ENCODE measurements around the gene MAGOH. TPM values are rescaled to one million over a fixed set of nuclear protein-coding genes. Genes with fewer than 3 reads are reported as not detected.
"Not testable (repeated sequence)": the region's sequence is repeated elsewhere in the genome, so short reads cannot be mapped to it uniquely, and the experiment has no call there.

MAGOH gene
- 10 to 100 TPM; 80.5 to 97.3 (median 90.7) TPM for polyA plus RNA-seq (ENCODE audit: insufficient read length in 4 of 4)

GRCh38 chr1:53238197-53239155, at the start of gene MAGOH:
MAGOH (minus strand) TSS chr1:53238518; CDS start chr1:53238448, 70 bp downstream.
- peak; percentile 89 to 98 (median 90) for DNase-seq (ENCODE audit: low read depth in 4 of 4, low spot score in 3 of 4)

DNA sequence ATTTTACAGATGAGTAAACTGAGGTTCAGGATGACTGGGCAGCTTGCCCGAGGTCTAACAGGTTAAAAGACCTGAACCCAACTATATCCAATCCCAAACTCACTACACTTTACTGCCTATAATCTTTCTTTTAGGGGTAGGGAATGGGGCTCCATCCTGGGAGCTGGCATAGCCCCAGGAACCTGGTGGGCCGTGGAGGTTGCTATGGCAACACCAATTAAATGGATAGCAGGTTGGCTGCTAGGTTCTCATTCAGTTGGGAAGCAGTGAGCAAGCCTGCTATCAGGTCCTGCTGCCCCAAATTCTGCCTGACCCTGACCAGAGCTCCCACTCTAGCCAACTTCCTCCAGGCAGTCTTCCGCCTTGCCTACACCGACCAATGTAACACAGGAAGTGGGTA, 48.6 kb upstream of the MAGOH start:
- DNase-seq (ENCODE audit: low read depth in 4 of 4, low spot score in 3 of 4) = no peak

- DNase-seq (ENCODE audit: low read depth in 4 of 4, low spot score in 3 of 4) = no peak
Measured at GRCh38 chr1:53285969-53286760, 47.8 kb upstream of the MAGOH start.

- no peak for DNase-seq (ENCODE audit: low read depth in 4 of 4, low spot score in 3 of 4)
Measured at GRCh38 chr1:53285546-53285945, 47.2 kb upstream of the MAGOH start.

- DNase-seq (ENCODE audit: low read depth in 4 of 4, low spot score in 3 of 4) = no peak
Measured at GRCh38 chr1:53284224-53285020, 46.1 kb upstream of the MAGOH start.

DNA sequence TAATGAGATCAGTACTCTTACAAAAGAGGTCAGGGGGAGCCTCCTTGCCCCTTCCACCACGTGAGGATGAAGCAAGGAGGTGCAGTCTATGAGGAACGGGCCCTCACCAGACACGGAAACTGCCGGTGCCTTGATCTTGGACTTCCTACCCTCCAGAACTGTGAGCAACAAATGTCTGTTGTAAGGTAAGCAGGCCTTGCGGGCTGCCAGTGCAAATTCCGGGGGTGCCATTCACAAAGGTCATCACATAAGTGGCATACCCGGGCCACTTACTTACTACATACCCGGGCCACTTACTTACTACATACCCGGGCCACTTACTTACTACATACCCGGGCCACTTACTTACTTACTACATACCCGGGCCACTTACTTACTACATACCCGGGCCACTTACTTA, 44.8 kb upstream of the MAGOH start:
- not testable (repeated sequence) for DNase-seq (ENCODE audit: low read depth in 4 of 4, low spot score in 3 of 4)

- no peak for DNase-seq (ENCODE audit: low read depth in 4 of 4, low spot score in 3 of 4)
Measured at GRCh38 chr1:53281133-53281532, 42.8 kb upstream of the MAGOH start.

- no peak for DNase-seq (ENCODE audit: low read depth in 4 of 4, low spot score in 3 of 4)
Measured at GRCh38 chr1:53280496-53280895, 42.2 kb upstream of the MAGOH start.

- DNase-seq (ENCODE audit: low read depth in 4 of 4, low spot score in 3 of 4) = no peak
Measured at GRCh38 chr1:53279296-53280200, 41.2 kb upstream of the MAGOH start.

DNA sequence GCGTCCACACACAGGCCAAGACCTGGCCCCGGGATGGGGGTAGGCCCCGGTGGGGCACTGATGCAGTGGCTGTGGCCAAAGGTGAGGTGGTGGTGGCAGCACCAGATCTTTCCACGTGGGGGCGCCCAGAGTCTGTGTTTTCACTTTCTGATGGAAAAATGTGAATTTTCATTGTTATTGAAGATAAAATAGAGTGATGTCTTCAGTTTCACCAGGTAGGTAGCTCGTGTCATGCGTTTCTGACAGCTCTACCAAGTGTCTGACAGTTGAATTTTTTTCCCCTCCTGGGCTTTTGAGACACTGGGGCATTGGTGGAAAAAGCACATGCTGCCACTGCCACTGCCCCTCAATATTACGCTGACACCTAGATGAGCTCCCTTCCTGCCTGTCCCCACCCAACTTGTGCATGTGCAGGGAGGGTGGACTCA, 40.0 kb upstream of the MAGOH start:
- DNase-seq (ENCODE audit: low read depth in 4 of 4, low spot score in 3 of 4) = peak in 1 of 4 donors; percentile 29

DNA sequence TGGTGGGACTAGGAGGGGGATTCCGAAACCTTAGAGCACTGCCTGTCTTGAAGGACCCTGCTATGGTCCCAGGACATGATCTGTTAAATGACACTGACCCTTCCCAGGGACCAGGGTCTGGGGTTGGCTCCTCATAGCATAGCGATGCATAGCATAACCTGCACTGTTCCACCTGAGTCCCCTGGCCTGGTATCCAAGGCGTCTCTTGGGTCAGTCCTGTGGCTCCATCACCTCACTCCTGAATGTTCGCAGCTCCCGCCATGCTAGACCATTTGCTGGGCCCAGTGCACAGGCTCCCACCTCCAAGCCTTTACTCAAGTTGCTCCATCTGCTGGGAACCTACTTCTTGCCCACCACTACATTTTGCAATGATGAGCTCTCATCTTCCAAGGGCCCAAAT, 39.0 kb upstream of the MAGOH start:
- DNase-seq (ENCODE audit: low read depth in 4 of 4, low spot score in 3 of 4) = no peak

DNA sequence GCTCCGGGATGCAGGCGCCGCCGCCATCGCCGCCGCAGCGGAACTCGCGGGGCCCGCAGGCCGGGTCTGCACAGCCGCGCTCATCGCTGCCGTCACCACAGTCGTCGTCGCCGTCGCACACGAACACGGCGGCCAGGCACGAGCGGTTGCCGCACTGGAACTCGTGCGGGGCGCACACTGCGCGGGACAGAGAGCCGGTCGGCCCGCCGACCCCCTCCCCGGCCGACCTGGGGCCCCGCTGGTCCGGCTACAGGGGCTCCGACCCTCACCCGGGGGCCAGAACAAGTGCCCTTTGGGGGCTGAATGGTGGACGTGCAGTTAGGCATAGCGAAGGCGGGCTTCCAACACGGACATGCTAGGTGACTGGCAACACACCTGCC, 38.6 kb upstream of the MAGOH start:
- no peak for DNase-seq (ENCODE audit: low read depth in 4 of 4, low spot score in 3 of 4)

DNA sequence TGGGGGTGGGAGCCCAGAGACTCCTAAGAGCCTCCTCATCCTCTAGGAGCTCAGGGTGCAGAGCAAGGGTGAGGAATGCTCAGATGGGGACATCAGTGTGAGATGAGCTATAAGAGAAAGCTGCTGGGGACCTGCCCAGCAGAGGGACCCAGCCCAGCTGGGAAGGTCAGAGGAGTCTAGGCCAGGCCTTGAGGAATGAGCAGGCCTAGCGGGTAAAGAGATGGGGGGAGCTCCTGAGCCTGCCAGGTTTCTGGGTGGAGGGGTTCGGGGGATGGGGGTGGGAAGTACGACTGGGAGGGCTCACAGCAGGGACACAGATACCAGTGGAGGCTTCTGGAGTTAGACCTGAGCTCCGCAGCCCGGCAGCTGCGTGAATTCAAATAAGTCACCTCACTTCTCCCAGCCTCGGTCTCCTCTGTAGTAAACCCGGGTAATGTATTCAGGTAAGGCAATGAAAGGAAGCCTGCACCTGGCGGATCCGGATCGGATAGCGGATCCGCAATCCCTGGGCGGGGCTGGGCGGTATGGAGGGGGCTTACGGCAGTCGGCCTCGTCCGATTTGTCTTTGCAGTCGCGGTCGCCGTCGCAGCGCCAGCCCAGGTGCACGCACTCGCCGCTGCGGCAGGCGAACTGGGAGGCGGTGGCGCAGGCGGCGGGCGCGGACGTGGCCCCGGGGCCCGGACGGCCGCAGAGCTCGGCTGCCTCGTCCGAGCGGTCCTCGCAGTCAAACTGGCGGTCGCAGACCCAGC, 38.0 kb upstream of the MAGOH start:
- no peak for DNase-seq (ENCODE audit: low read depth in 4 of 4, low spot score in 3 of 4)

DNA sequence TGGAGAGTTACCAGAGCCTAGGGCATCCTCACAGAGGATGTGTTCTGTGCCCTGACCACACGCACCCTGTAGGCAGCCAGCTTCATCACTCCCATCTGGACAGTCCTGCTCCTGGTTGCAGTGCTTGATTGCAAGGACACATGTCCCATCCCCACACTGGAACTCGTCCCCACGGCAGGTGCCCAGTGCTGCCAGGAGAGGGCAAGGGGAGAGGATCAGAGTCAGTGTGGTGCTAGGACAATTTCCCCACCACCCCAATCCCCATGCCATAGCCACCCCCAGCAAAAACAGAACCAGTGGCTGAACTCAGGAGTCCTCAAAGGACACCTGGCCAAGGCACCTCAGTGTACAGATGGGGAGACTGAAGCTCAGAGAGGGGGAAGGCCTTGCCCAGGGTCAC, 37.2 kb upstream of the MAGOH start:
- no peak for DNase-seq (ENCODE audit: low read depth in 4 of 4, low spot score in 3 of 4)

DNA sequence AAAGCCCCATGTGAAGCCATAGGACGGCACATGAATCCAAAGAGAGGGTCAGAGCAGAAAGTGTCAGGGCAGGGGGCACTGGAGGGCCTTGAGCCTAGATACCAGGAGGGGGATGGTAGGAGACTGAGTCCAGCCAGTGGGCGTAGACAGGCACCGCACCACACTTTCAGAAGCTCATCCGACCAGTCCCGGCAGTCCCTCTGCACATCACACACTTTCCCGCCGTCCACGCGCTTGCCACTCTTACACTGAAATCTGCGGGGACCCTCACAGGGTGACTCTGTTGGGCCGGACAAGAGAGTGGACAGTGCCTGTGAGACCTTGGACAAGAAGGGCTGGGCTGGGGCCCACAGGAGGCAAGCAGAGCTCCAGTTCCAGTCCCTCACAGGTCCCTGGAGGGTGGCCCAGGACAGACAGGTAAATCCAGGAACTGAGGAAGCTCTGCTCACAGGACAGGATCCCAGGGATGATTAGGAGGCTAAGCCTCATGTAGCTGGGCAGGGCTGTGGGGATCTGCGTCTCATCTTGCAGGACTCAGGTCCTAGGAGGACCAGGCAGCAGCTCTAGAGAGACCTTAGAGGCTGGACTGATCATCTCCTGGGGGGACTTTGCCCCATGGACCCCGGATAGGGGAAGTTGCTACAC, 36.3 kb upstream of the MAGOH start:
- no peak for DNase-seq (ENCODE audit: low read depth in 4 of 4, low spot score in 3 of 4)

- no peak for DNase-seq (ENCODE audit: low read depth in 4 of 4, low spot score in 3 of 4)
Measured at GRCh38 chr1:53274026-53274425, 35.7 kb upstream of the MAGOH start.

- DNase-seq (ENCODE audit: low read depth in 4 of 4, low spot score in 3 of 4) = no peak
Measured at GRCh38 chr1:53273526-53273925, 35.2 kb upstream of the MAGOH start.

- DNase-seq (ENCODE audit: low read depth in 4 of 4, low spot score in 3 of 4) = no peak
Measured at GRCh38 chr1:53272349-53272748, 34.0 kb upstream of the MAGOH start.

All from right renal pelvis (tissue), 4 donors.